ENCODE measurements around the gene HHAT. TPM values are rescaled to one million over a fixed set of nuclear protein-coding genes. Genes with fewer than 3 reads are reported as not detected.

The HHAT gene
- total and polyA plus RNA-seq, 12 donors: 0.81 to 4.3 (median 2.6) TPM

DNA sequence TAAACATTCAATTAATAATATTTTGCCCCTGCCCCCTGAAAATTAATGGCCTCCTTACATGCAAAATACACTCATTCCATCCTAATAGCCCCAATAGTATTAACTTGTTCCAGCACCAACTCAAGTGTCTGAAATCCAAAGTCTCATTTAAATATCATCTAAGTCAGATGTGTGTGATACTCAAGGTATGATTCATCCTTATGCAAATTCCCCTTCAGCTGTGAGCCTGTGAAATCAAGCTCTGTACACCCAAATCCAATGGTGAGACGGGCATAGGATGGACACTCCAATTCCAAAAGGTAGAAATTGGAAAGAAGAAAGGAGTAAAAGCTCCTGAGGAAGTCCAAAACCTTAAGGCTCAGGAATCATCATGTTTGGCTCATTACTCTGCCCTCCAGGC is 83.5 kb downstream of the HHAT start:
- DNase-seq (no peak), ATAC-seq (no peak)
- TF ChIP-seq, protein P1, sequence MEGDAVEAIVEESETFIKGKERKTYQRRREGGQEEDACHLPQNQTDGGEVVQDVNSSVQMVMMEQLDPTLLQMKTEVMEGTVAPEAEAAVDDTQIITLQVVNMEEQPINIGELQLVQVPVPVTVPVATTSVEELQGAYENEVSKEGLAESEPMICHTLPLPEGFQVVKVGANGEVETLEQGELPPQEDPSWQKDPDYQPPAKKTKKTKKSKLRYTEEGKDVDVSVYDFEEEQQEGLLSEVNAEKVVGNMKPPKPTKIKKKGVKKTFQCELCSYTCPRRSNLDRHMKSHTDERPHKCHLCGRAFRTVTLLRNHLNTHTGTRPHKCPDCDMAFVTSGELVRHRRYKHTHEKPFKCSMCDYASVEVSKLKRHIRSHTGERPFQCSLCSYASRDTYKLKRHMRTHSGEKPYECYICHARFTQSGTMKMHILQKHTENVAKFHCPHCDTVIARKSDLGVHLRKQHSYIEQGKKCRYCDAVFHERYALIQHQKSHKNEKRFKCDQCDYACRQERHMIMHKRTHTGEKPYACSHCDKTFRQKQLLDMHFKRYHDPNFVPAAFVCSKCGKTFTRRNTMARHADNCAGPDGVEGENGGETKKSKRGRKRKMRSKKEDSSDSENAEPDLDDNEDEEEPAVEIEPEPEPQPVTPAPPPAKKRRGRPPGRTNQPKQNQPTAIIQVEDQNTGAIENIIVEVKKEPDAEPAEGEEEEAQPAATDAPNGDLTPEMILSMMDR (IDR thresholded peaks at IDR 0.05): no peak
- Histone ChIP-seq H3K4me1 (no peaks in the 10 kb centered on the region), H3K4me3 (no peak overlapping the region), H3K36me3 (peaks cover 0 to 13% (median 0%) of the 10 kb centered on the region in 9 donors), H3K9me3 (peaks cover 0 to 4% (median 0%) of the 10 kb centered on the region in 11 donors), H3K27me3 (no peaks in the 10 kb centered on the region), H3K27ac (no peak overlapping the region)
- WGBS, 2 donors: 89 to 100% methylated on average over 1 of the region's 1 CpG
- intact Hi-C loops (cut with DNase I): no loop called here

GRCh38 chr1:210413951-210414350 is 85.2 kb downstream of the HHAT start:
- TF ChIP-seq, protein P1 (IDR thresholded peaks at IDR 0.05): no peak
- DNase-seq (no peak), ATAC-seq (no peak)
- Histone ChIP-seq H3K4me3 (no peak overlapping the region), H3K36me3 (peaks cover 0 to 13% (median 0%) of the 10 kb centered on the region in 9 donors), H3K27me3 (no peaks in the 10 kb centered on the region), H3K27ac (no peak overlapping the region), H3K9me3 (peaks cover 0 to 4% (median 0%) of the 10 kb centered on the region in 11 donors), H3K4me1 (no peaks in the 10 kb centered on the region)
- WGBS, 2 donors: 83 to 89% methylated on average over 4 of the region's 4 CpGs
- intact Hi-C loops (cut with DNase I): no loop called here

DNA sequence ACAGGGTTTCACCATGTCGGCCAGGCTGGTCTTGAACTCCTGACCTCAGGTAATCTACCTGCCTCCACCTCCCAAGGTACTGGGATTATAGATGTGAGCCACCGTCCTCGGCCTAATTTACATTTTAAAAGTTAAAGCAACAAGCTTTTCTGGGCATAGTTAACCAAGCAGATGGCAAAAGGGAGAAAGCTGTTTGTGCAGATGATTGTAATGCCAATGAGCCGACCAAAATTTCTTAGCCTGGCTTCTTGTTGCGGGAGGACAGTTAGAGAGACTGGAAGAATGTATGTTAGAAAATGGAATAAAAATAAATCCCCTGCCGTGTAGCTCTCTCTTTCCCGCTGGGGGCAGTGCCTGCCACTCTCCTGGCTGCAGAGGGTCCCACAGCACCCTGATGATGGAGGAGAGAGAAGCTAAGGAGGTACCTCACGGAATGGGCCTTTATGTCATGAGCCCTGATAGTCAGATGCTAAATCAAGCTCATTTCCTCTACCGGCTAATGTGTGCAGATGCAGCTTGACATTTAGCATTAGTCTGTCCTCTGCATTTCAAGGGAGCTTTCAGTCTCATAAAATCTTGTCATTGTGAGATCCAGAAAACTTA is 87.2 kb downstream of the HHAT start:
- no peak overlapping the region for H3K27ac ChIP-seq
- DNase-seq (no peak), ATAC-seq (no peak)
- no peaks in the 10 kb centered on the region for H3K4me1 ChIP-seq
- H3K9me3 ChIP-seq: peaks cover 0 to 4% (median 0%) of the 10 kb centered on the region in 11 donors
- no peaks in the 10 kb centered on the region for H3K27me3 ChIP-seq
- WGBS, 2 donors: 70 to 74% methylated on average over 9 of the region's 9 CpGs
- intact Hi-C loops (cut with DNase I): no loop called here
- TF ChIP-seq, protein P1 (IDR thresholded peaks at IDR 0.05): no peak
- H3K36me3 ChIP-seq: peaks cover 0 to 13% (median 0%) of the 10 kb centered on the region in 9 donors
- no peak overlapping the region for H3K4me3 ChIP-seq

- WGBS, 2 donors: 94% methylated on average over 2 of the region's 2 CpGs
- DNase-seq (no peak), ATAC-seq (no peak)
- no peak overlapping the region for H3K4me3 ChIP-seq
- intact Hi-C loops (cut with DNase I): no loop called here
- no peak overlapping the region for H3K27ac ChIP-seq
- no peaks in the 10 kb centered on the region for H3K27me3 ChIP-seq
- H3K4me1 ChIP-seq: no peaks in the 10 kb centered on the region
- H3K36me3 ChIP-seq: peaks cover 0 to 7% (median 0%) of the 10 kb centered on the region in 9 donors
- H3K9me3 ChIP-seq: peaks cover 0 to 4% (median 0%) of the 10 kb centered on the region in 11 donors
- TF ChIP-seq, protein P1 (IDR thresholded peaks at IDR 0.05): no peak
Measured at GRCh38 chr1:210416681-210417080, 88.0 kb downstream of the HHAT start.

Measured in heart right ventricle (tissue), 16 donors.